GM19240 (cell line): Measurements from ENCODE around the gene NRAP.

Experiments used
- DNase-seq: peaks from one replicate; pipeline ENCODE4 v3.0.0; 2011; ENCODE audit warnings: low spot score; ENCODE audit not compliant: insufficient read length

NRAP gene

DNA sequence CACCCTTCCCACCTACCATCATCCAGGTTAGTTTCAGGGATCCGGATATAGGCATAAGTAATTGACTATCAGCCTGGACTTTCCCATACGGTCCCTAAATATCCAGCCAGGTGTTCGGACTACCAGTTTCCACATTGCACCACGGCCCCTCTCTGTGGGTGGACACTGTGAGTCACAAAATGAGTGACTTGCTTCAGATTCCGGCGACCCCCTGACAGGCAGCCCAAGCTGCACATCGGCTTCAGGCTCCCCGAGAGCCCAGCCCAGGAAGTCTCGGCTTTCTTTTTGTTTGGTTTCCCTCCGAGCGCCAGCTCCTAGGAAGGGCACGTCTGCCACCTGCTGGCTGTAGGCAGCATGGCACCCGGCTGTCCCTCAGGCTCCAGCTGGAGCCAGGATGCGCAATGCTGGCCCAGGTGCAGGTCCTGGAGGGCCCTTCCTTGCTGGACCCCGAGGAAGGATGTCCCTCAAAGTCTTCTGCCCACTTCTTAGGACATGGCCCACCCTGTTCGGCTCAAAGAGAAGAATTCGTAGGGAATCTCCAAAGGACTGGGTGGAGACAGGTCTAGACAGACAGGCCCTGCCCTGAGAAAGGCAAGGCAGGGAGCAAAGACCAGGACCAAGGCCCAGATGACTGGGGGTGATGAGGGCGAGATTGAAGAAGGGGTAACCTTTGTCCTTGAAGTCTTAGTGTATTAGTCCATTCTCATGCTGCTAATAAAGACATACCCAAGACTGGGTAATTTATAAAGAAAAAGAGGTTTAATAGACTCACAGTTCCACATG, 100.3 kb downstream of the NRAP start:
- DNase-seq = peak; percentile 90

- DNase-seq = no peak
Measured at GRCh38 chr10:113562704-113563103, 101.1 kb downstream of the NRAP start.

GRCh38 chr10:113562069-113562468, 101.8 kb downstream of the NRAP start:
- DNase-seq = no peak

GRCh38 chr10:113561214-113561613, 102.6 kb downstream of the NRAP start:
- DNase-seq = no peak

DNA sequence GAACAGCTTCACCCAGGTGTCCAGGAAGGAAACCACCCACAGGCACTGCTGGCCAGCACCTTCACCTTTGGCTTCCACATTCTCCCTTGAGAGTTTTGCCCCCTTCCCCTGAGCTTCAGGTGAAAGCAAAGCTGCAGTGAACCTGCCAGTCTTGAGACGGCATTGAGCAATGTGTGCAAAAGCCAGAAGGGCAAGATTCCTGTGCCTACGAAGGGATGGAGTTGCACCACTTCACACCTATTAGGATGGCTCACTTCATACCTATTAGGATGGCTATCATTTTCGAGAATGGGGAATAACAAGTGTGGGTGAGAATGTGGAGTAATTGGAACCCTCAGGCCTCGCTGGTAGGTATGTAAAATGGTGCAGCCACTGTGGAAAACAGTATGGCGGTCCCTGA, 103.8 kb downstream of the NRAP start:
- DNase-seq = no peak

GRCh38 chr10:113557903-113558321, 105.9 kb downstream of the NRAP start:
- DNase-seq = no peak

- no peak for DNase-seq
Measured at GRCh38 chr10:113557424-113557862, 106.4 kb downstream of the NRAP start.

DNA sequence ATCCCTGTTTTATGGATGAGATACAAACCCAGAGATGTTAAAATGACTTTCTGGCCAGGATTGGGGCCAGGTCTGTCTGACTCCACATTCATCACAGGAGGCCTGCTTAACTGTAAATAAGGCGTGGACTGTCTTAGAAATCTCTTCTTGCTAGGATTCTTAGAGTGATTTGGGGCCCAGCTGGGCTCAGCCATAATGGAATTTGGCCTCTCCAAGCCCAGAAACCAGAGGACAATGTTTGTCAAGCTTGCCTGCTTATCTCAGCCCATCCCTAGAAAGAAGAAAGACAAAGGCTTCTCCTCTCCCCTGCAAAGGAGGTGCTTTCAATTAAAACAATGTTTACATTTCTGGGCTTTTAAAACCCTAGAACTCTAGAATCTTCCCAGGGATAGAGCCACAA, 108.1 kb downstream of the NRAP start:
- no peak for DNase-seq

GRCh38 chr10:113555245-113555644, 108.6 kb downstream of the NRAP start:
- DNase-seq = no peak

GRCh38 chr10:113554214-113554613, 109.6 kb downstream of the NRAP start:
- no peak for DNase-seq

DNA sequence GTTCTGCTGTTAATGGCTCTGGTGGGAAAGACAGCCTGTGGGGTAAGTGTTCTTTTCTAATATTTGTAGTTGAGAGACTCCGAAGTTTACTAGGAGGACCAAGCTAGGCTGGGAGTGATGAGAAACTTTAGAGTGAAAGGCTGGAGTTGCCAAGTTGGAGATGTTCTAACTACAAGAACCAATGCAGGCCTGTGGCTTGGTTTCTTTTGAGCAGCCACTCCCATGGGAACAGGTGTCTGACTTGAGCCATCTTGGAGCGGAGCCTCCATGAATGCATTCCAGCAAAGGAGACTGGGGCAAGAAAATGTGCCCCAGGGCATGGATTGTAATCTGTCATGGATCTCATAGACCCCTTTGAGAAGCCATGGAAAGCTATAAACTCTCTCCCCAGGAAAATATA, 110.7 kb downstream of the NRAP start:
- no peak for DNase-seq

GRCh38 chr10:113552701-113553100, 111.1 kb downstream of the NRAP start, which contains the start of gene HABP2:
Gene HABP2, plus strand, starts transcription at chr10:113553053. Its CDS starts 69 bp downstream, at chr10:113553122.
- no peak for DNase-seq

- DNase-seq = no peak
Measured at GRCh38 chr10:113552014-113552413, 111.8 kb downstream of the NRAP start.

- no peak for DNase-seq
Measured at GRCh38 chr10:113550365-113550764, 113.5 kb downstream of the NRAP start.

GRCh38 chr10:113549856-113550255, 114.0 kb downstream of the NRAP start:
- DNase-seq = no peak

GRCh38 chr10:113547426-113547825, 116.4 kb downstream of the NRAP start:
- DNase-seq = no peak

DNA sequence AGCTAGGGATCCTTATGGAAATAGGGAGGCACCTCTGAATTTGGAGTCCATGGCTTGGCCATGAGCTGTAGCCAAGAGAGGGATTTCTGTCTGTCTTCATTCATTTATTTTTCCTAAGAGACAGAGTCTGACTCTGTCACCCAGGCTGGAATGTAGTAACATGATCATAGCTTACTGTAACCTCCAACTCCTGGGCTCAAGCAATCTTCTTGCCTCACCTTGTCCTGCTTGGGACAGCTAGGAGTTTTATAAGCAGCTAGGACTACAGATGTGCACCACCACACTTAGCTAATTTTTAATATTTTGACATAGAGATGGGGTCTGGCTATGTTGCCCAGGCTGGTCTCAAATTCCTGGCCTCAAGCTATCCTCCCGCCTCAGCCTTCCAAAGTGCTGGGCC, 119.4 kb downstream of the NRAP start:
- no peak for DNase-seq

- DNase-seq = no peak
Measured at GRCh38 chr10:113543107-113543955, 120.5 kb downstream of the NRAP start.

DNA sequence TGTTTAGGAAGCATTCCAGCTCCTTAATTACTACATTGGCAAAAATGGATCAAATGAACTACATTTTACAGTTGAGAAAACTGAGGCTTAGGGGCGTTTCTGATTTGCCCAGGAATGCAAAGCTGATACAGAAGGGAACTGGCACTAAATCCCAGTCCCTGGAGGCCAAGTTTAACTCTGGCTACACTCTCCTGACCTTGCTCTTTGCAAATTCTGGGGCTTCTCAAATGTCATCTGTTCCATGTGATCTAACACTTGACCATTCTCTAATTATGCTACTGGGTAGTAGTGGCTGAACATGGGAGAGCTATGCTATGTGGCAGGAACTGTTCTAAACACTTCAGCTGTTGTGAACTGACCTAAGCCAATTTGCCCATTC, 122.3 kb downstream of the NRAP start:
- no peak for DNase-seq

GRCh38 chr10:113540845-113541548, 122.8 kb downstream of the NRAP start:
- no peak for DNase-seq

DNA sequence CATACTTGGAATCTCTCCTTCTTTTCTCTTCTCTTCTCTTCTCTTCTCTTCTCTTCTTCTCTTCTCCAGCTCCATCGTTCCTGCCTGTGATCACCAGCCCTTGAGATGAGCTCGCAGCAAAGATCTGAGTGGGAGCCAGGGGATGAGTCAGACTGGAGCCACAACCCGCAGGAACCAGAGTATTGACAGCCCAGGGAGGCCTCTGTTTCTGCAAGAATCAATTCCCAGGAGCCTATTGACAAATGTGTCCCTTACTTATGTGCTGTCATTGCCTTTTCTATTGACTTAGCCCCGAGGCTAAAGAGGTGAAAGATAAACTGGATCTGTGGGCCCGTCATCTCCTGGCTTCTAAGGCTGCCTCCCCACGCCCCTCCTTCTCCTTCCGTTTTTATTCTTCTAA, 124.1 kb downstream of the NRAP start:
- no peak for DNase-seq
